Loucy (cell line): ENCODE measurements around the gene ZNF101.

ENCODE experiments used
- EZH2phosphoT487 ChIP-seq: fragments of 200-600 bp; IDR thresholded peaks from 2 replicates; pipeline ENCODE4 v1.6.1; 2018; ENCODE audit warnings: antibody characterized with exemption, mild to moderate bottlenecking, moderate library complexity, borderline replicate concordance
- TF ChIP-seq, protein P1 (sequence below): fragments of 200-600 bp; sonication (generic); conservative IDR thresholded peaks from 2 replicates; pipeline ENCODE4 v1.5.1; 2014; ENCODE audit warnings: mild to moderate bottlenecking, antibody characterized with exemption, low read length

DNA sequence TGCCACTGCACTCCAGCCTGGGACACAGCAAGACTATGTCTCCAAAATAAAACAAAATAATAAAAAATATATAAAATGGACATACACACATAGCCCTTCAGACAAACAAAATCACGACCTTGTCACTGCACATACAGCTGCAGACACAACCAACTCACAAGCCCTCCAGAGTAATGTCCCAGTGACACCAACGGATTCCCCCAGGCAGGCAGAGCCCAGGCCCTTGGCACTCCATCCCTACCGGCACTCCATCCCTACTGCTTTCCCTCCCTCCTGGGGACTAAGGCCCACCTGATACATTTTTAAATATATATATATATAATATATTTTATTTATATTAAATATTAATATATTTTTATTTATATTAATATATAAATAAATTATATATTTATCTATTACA lies 18.5 kb downstream of the ZNF101 start:
- TF ChIP-seq, protein P1, sequence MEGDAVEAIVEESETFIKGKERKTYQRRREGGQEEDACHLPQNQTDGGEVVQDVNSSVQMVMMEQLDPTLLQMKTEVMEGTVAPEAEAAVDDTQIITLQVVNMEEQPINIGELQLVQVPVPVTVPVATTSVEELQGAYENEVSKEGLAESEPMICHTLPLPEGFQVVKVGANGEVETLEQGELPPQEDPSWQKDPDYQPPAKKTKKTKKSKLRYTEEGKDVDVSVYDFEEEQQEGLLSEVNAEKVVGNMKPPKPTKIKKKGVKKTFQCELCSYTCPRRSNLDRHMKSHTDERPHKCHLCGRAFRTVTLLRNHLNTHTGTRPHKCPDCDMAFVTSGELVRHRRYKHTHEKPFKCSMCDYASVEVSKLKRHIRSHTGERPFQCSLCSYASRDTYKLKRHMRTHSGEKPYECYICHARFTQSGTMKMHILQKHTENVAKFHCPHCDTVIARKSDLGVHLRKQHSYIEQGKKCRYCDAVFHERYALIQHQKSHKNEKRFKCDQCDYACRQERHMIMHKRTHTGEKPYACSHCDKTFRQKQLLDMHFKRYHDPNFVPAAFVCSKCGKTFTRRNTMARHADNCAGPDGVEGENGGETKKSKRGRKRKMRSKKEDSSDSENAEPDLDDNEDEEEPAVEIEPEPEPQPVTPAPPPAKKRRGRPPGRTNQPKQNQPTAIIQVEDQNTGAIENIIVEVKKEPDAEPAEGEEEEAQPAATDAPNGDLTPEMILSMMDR = no peak
- TF ChIP-seq EZH2phosphoT487 = no peak
